ENCODE data around the gene HS3ST5.

GRCh38 chr6:114010540-114010939 is 332.3 kb downstream of the HS3ST5 start:
- no peak for TF ChIP-seq POLR2A (IDR thresholded peaks at IDR 0.05)
- TF ChIP-seq CTCF (IDR thresholded peaks at IDR 0.05) = no peak
- TF ChIP-seq POLR2AphosphoS5 (IDR thresholded peaks at IDR 0.05) = no peak

Data from breast epithelium (tissue), 3 donors.